Measurements from ENCODE around the gene EIF5A.

Gene EIF5A

DNA sequence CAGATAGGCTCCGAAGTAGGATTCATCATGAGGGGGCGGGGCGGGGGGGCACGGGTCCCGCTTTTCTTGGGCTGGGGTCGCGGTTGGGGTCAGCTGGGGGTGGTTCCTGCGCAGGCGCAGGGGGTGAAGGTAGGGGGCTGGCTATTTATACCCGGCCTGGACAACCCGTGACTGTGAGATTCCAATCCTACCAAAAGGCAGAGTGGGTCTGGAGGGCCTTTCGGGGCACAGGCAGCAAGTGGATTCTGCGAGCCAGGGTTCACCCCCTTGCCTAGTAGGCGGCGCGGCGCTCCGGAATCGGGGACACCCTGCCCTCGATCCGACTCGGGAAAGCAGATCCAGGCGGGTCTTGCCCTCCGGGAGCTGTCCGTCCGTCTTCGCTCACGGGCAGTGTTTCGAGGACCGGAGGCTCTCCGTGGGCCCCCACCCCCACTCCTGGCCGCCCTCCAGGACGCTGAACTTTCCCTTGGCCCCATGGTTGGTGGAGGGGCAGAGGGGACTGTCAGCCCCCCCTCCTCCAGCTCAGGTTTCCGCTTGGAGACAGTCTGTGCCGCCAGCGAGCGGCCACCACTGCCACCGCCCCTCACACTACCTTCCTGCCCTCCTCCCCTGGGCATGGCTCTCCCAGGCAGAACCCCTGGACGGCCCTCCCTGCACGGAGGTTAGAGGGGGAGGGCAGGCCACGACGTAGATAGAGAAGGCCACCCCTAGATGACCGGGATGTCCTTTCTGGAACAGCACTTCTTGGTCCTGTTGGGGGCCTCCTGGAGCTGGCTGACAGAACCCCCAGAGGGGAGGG, 25.3 kb upstream of the EIF5A start:
- 0 out of 2 replicates have a peak, but pooled peaks have one; percentile 3 for TF ChIP-seq ZBTB7A (IDR thresholded peaks at IDR 0.05; ENCODE audit: low read depth)
- no peak for TF ChIP-seq TEAD4 (IDR thresholded peaks at IDR 0.05)

DNA sequence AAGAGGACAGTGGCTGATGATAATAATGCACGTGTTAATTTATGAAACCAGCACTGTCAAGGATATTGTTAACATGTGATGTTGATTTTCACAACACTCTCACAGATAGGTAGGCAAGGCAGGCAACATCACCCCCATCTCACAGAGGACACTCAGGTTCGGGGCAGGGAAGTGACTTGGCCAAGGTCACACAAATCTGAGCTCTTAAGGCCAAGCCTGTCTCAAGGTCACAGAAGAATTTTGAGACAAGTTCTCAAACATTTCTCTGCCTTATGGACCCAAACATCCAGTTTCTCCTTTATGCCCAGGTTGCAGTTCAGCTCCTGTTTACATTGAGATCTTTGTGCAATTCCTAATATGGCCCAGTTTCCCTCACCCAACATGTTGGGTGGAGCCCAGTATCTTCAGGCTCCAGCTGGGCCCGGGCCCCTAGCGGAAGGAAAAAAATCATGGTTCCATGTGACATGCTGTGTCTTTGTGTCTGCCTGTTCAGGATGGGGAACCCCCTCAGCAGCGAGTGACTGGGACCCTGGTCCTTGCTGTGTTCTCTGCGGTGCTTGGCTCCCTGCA, 24.6 kb upstream of the EIF5A start:
- no peak for TF ChIP-seq NFIC (IDR thresholded peaks at IDR 0.05)
- no peak for TF ChIP-seq TEAD4 (IDR thresholded peaks at IDR 0.05)
- no peak for TF ChIP-seq EGR1 (IDR thresholded peaks at IDR 0.05)
- no peak for TF ChIP-seq TAF1 (IDR thresholded peaks at IDR 0.05; ENCODE audit: low read depth)
- TF ChIP-seq CEBPB (IDR thresholded peaks at IDR 0.05): no peak
- TF ChIP-seq EP300 (IDR thresholded peaks at IDR 0.05; ENCODE audit: borderline replicate concordance): no peak
- TF ChIP-seq TCF12 (IDR thresholded peaks at IDR 0.05; ENCODE audit: low read depth): no peak
- TF ChIP-seq YY1 (IDR thresholded peaks at IDR 0.05; ENCODE audit: low read depth): no peak
- TF ChIP-seq, protein P1, sequence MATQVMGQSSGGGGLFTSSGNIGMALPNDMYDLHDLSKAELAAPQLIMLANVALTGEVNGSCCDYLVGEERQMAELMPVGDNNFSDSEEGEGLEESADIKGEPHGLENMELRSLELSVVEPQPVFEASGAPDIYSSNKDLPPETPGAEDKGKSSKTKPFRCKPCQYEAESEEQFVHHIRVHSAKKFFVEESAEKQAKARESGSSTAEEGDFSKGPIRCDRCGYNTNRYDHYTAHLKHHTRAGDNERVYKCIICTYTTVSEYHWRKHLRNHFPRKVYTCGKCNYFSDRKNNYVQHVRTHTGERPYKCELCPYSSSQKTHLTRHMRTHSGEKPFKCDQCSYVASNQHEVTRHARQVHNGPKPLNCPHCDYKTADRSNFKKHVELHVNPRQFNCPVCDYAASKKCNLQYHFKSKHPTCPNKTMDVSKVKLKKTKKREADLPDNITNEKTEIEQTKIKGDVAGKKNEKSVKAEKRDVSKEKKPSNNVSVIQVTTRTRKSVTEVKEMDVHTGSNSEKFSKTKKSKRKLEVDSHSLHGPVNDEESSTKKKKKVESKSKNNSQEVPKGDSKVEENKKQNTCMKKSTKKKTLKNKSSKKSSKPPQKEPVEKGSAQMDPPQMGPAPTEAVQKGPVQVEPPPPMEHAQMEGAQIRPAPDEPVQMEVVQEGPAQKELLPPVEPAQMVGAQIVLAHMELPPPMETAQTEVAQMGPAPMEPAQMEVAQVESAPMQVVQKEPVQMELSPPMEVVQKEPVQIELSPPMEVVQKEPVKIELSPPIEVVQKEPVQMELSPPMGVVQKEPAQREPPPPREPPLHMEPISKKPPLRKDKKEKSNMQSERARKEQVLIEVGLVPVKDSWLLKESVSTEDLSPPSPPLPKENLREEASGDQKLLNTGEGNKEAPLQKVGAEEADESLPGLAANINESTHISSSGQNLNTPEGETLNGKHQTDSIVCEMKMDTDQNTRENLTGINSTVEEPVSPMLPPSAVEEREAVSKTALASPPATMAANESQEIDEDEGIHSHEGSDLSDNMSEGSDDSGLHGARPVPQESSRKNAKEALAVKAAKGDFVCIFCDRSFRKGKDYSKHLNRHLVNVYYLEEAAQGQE (IDR thresholded peaks at IDR 0.05; ENCODE audit: low read depth): no peak
- TF ChIP-seq, protein P2, sequence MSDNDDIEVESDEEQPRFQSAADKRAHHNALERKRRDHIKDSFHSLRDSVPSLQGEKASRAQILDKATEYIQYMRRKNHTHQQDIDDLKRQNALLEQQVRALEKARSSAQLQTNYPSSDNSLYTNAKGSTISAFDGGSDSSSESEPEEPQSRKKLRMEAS (IDR thresholded peaks at IDR 0.05): no peak
- TF ChIP-seq, protein P3, sequence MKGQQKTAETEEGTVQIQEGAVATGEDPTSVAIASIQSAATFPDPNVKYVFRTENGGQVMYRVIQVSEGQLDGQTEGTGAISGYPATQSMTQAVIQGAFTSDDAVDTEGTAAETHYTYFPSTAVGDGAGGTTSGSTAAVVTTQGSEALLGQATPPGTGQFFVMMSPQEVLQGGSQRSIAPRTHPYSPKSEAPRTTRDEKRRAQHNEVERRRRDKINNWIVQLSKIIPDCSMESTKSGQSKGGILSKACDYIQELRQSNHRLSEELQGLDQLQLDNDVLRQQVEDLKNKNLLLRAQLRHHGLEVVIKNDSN (IDR thresholded peaks at IDR 0.05): no peak
- no peak for TF ChIP-seq ZBTB7A (IDR thresholded peaks at IDR 0.05; ENCODE audit: low read depth)
- TF ChIP-seq RAD21 (IDR thresholded peaks at IDR 0.05; ENCODE audit: low read depth): no peak

DNA sequence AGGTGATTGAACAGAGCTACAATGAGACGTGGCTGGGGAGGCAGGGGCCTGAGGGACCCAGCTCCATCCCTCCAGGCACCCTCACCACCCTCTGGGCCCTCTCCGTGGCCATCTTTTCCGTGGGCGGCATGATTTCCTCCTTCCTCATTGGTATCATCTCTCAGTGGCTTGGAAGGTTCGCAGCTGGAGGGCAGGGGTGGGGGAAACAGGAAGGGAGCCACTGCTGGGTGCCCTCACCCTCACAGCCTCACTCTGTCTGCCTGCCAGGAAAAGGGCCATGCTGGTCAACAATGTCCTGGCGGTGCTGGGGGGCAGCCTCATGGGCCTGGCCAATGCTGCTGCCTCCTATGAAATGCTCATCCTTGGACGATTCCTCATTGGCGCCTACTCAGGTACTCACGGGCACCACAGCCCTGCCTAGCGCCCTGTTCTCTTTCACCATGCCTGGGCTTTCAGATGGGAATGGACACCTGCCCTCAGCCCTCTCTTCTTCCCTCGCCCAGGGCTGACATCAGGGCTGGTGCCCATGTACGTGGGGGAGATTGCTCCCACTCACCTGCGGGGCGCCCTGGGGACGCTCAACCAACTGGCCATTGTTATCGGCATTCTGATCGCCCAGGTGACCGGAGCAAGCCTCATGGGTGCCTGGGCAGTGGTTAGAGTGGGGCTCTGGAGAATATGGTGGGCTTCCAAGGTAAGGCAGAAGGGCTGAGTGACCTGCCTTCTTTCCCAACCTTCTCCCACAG, 23.8 kb upstream of the EIF5A start:
- TF ChIP-seq, protein P2 (IDR thresholded peaks at IDR 0.05): no peak
- TF ChIP-seq TAF1 (IDR thresholded peaks at IDR 0.05; ENCODE audit: low read depth) (no peak), NFIC (IDR thresholded peaks at IDR 0.05) (no peak), RAD21 (IDR thresholded peaks at IDR 0.05; ENCODE audit: low read depth) (no peak), EP300 (IDR thresholded peaks at IDR 0.05; ENCODE audit: borderline replicate concordance) (no peak), EGR1 (IDR thresholded peaks at IDR 0.05) (no peak), FOXM1 (IDR thresholded peaks at IDR 0.05; ENCODE audit: borderline replicate concordance, low read depth) (no peak), TEAD4 (IDR thresholded peaks at IDR 0.05) (no peak), TCF12 (IDR thresholded peaks at IDR 0.05; ENCODE audit: low read depth) (no peak), CEBPB (IDR thresholded peaks at IDR 0.05) (no peak), YY1 (IDR thresholded peaks at IDR 0.05; ENCODE audit: low read depth) (no peak), ZBTB7A (IDR thresholded peaks at IDR 0.05; ENCODE audit: low read depth) (no peak), CREB1 (IDR thresholded peaks at IDR 0.05; ENCODE audit: low read depth) (no peak)
- TF ChIP-seq, protein P3 (IDR thresholded peaks at IDR 0.05): no peak
- TF ChIP-seq, protein P1 (IDR thresholded peaks at IDR 0.05; ENCODE audit: low read depth): no peak

DNA sequence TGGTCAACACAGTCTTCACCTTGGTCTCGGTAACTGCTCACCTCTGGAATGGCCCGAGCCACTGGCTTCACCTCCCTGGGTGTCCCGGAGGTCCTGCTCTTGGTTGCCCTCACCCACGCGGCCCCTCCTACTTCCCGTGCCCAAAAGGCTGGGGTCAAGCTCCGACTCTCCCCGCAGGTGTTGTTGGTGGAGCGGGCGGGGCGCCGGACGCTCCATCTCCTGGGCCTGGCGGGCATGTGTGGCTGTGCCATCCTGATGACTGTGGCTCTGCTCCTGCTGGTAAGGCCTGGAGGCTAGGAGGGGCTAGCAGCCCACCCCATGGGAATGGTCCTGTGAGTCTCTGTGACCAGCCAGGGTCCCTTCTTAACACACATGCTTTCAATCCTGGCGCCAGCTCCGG, 22.5 kb upstream of the EIF5A start:
- TF ChIP-seq YY1 (IDR thresholded peaks at IDR 0.05; ENCODE audit: low read depth) (no peak), ZBTB7A (IDR thresholded peaks at IDR 0.05; ENCODE audit: low read depth) (no peak), CEBPB (IDR thresholded peaks at IDR 0.05) (no peak), EGR1 (IDR thresholded peaks at IDR 0.05) (no peak), TCF12 (IDR thresholded peaks at IDR 0.05; ENCODE audit: low read depth) (no peak), NFIC (IDR thresholded peaks at IDR 0.05) (no peak), TAF1 (IDR thresholded peaks at IDR 0.05; ENCODE audit: low read depth) (no peak), CREB1 (IDR thresholded peaks at IDR 0.05; ENCODE audit: low read depth) (no peak), TEAD4 (IDR thresholded peaks at IDR 0.05) (no peak), EP300 (IDR thresholded peaks at IDR 0.05; ENCODE audit: borderline replicate concordance) (no peak)
- TF ChIP-seq, protein P2 (IDR thresholded peaks at IDR 0.05): no peak
- TF ChIP-seq, protein P3 (IDR thresholded peaks at IDR 0.05): no peak
